MM.1S (cell line): ENCODE data around the gene USP9X.

Source experiments
- DNase-seq: peaks from one replicate; pipeline ENCODE4 v3.0.0-alpha.2; 2015
- H2AFZ ChIP-seq: fragments of 300-600 bp; sonication (generic); 2 replicates; pipeline ENCODE4 v1.6.0; 2016; ENCODE audit warnings: antibody characterized with exemption, low read length
- H3F3A ChIP-seq: fragments of 300-600 bp; sonication (generic); 2 replicates; pipeline ENCODE4 v1.6.1; 2016; ENCODE audit warnings: mild to moderate bottlenecking, antibody characterized with exemption, low read length, moderate library complexity, mixed read lengths; ENCODE audit not compliant: insufficient read depth
- H3K27ac ChIP-seq: fragments of 300-600 bp; sonication (generic); 2 replicates; pipeline ENCODE4 v1.5.1; 2016; ENCODE audit warnings: mild to moderate bottlenecking, low read length
- H3K27me3 ChIP-seq: fragments of 300-600 bp; sonication (generic); replicated peaks from 2 replicates; pipeline ENCODE4 v1.6.0; 2016; ENCODE audit warnings: low read length; ENCODE audit not compliant: insufficient read depth
- H3K36me3 ChIP-seq: fragments of 300-600 bp; sonication (generic); replicated peaks from 2 replicates; pipeline ENCODE4 v1.6.1; 2016; ENCODE audit warnings: mild to moderate bottlenecking, low read length, mixed read lengths; ENCODE audit not compliant: insufficient read depth
- H3K4me1 ChIP-seq: fragments of 300-600 bp; sonication (generic); 2 replicates; pipeline ENCODE4 v1.6.1; 2016; ENCODE audit warnings: low read length, mixed read lengths
- H3K4me2 ChIP-seq: fragments of 300-600 bp; sonication (generic); 2 replicates; pipeline ENCODE4 v1.6.0; 2016; ENCODE audit warnings: low read depth, low read length
- H3K4me3 ChIP-seq: fragments of 300-600 bp; sonication (generic); 2 replicates; pipeline ENCODE4 v1.5.1; 2016; ENCODE audit warnings: low read length, mixed read lengths
- H3K79me2 ChIP-seq: fragments of 300-600 bp; sonication (generic); 2 replicates; pipeline ENCODE4 v1.6.1; 2016; ENCODE audit warnings: mixed run types, low read length, mixed read lengths
- H3K9ac ChIP-seq: fragments of 300-600 bp; sonication (generic); 2 replicates; pipeline ENCODE4 v1.6.1; 2016; ENCODE audit warnings: low read length, mixed read lengths
- H3K9me2 ChIP-seq: fragments of 300-600 bp; sonication (generic); replicated peaks from 2 replicates; pipeline ENCODE4 v1.6.1; 2016; ENCODE audit warnings: mild to moderate bottlenecking, low read length, mixed read lengths; ENCODE audit not compliant: insufficient read depth
- H3K9me3 ChIP-seq: fragments of 300-600 bp; sonication (generic); replicated peaks from 2 replicates; pipeline ENCODE4 v1.6.1; 2016; ENCODE audit warnings: mild to moderate bottlenecking, low read length, mixed read lengths; ENCODE audit not compliant: insufficient read depth
- H4K20me1 ChIP-seq: fragments of 300-600 bp; sonication (generic); 2 replicates; pipeline ENCODE4 v1.6.1; 2016; ENCODE audit warnings: mild to moderate bottlenecking, low read length, moderate library complexity, mixed read lengths; ENCODE audit not compliant: insufficient read depth
- CTCF ChIP-seq: fragments of 300-600 bp; sonication (generic); IDR thresholded peaks from 2 replicates; pipeline ENCODE4 v1.5.1; 2016; ENCODE audit warnings: antibody characterized with exemption, low read length, mixed read lengths
- EZH2 ChIP-seq: fragments of 300-600 bp; sonication (generic); optimal IDR thresholded peaks from 2 replicates; pipeline ENCODE3; 2017; ENCODE audit warnings: low read depth, mild to moderate bottlenecking, antibody characterized with exemption, low read length, mixed read lengths
- EZH2phosphoT487 ChIP-seq: fragments of 300-600 bp; sonication (generic); IDR thresholded peaks from 2 replicates; pipeline ENCODE4 v1.6.1; 2018; ENCODE audit warnings: antibody characterized with exemption, low read length

USP9X gene

GRCh38 chrX:41240509-41240908 lies 155.3 kb downstream of the USP9X start:
- no peak for DNase-seq
- peaks cover 5% of the 10 kb centered on the region for H3F3A ChIP-seq
- no peaks in the 10 kb centered on the region for H3K9me2 ChIP-seq
- H3K36me3 ChIP-seq, result no peaks in the 10 kb centered on the region
- H3K9ac ChIP-seq, result no peak overlapping the region
- no peak overlapping the region for H2AFZ ChIP-seq
- no peaks in the 10 kb centered on the region for H3K27me3 ChIP-seq
- no peak overlapping the region for H3K4me2 ChIP-seq
- no peaks in the 10 kb centered on the region for H3K79me2 ChIP-seq
- no peaks in the 10 kb centered on the region for H3K9me3 ChIP-seq
- no peak overlapping the region for H3K27ac ChIP-seq
- no peak overlapping the region for H3K4me3 ChIP-seq
- H4K20me1 ChIP-seq, result 0 out of 2 replicates have a peak, but pooled peaks cover 3% of the 10 kb centered on the region
- H3K4me1 ChIP-seq, result peaks cover 14% of the 10 kb centered on the region
- TF ChIP-seq EZH2, result no peak
- no peak for TF ChIP-seq EZH2phosphoT487
- TF ChIP-seq CTCF, result no peak

GRCh38 chrX:41241962-41242361 lies 156.7 kb downstream of the USP9X start:
- Histone ChIP-seq H4K20me1 (no peaks in the 10 kb centered on the region), H3K27ac (no peak overlapping the region), H3K4me1 (0 out of 2 replicates have a peak, but pooled peaks cover 2% of the 10 kb centered on the region), H3K9me2 (no peaks in the 10 kb centered on the region), H3K27me3 (no peaks in the 10 kb centered on the region), H3K4me3 (no peak overlapping the region), H3K9ac (no peak overlapping the region), H3K36me3 (no peaks in the 10 kb centered on the region), H3K79me2 (no peaks in the 10 kb centered on the region), H3K9me3 (no peaks in the 10 kb centered on the region), H3K4me2 (no peak overlapping the region), H2AFZ (no peak overlapping the region), H3F3A (no peaks in the 10 kb centered on the region)
- TF ChIP-seq CTCF (no peak), EZH2 (no peak)
- no peak for DNase-seq

- H3K27me3 ChIP-seq, result no peaks in the 10 kb centered on the region
- no peak overlapping the region for H2AFZ ChIP-seq
- H3K4me1 ChIP-seq, result no peaks in the 10 kb centered on the region
- no peak overlapping the region for H3K9ac ChIP-seq
- H3K36me3 ChIP-seq, result no peaks in the 10 kb centered on the region
- H3K79me2 ChIP-seq, result no peaks in the 10 kb centered on the region
- no peak overlapping the region for H3K4me2 ChIP-seq
- DNase-seq, result no peak
- no peaks in the 10 kb centered on the region for H3K9me2 ChIP-seq
- no peak overlapping the region for H3K4me3 ChIP-seq
- H3F3A ChIP-seq, result no peaks in the 10 kb centered on the region
- no peaks in the 10 kb centered on the region for H4K20me1 ChIP-seq
- H3K9me3 ChIP-seq, result no peaks in the 10 kb centered on the region
- H3K27ac ChIP-seq, result no peak overlapping the region
- TF ChIP-seq EZH2 (no peak), CTCF (no peak), EZH2phosphoT487 (no peak)
Measured at GRCh38 chrX:41245641-41246040, 160.4 kb downstream of the USP9X start.

- H4K20me1 ChIP-seq, result no peaks in the 10 kb centered on the region
- TF ChIP-seq EZH2, result no peak
- no peak for TF ChIP-seq EZH2phosphoT487
- TF ChIP-seq CTCF, result no peak
- H3K36me3 ChIP-seq, result no peaks in the 10 kb centered on the region
- no peaks in the 10 kb centered on the region for H3K79me2 ChIP-seq
- no peak overlapping the region for H3K4me3 ChIP-seq
- H3K27me3 ChIP-seq, result no peaks in the 10 kb centered on the region
- H3K9ac ChIP-seq, result no peak overlapping the region
- H3K9me2 ChIP-seq, result no peaks in the 10 kb centered on the region
- no peaks in the 10 kb centered on the region for H3K9me3 ChIP-seq
- H3K4me1 ChIP-seq, result no peaks in the 10 kb centered on the region
- H3K27ac ChIP-seq, result no peak overlapping the region
- no peak overlapping the region for H2AFZ ChIP-seq
- no peaks in the 10 kb centered on the region for H3F3A ChIP-seq
- no peak for DNase-seq
- no peak overlapping the region for H3K4me2 ChIP-seq
Measured at GRCh38 chrX:41250867-41251266, 165.6 kb downstream of the USP9X start.
